HEK293T (cell line): ENCODE data around the gene ETV6.

Experiments used
- ARNT ChIP-seq: fragments of 450-650 bp; IDR thresholded peaks from 2 replicates; pipeline ENCODE4 v1.6.1; 2017; ENCODE audit warnings: mild to moderate bottlenecking
- FOXM1 ChIP-seq: fragments of 450-650 bp; IDR thresholded peaks from 2 replicates; pipeline ENCODE4 v1.6.1; 2017; ENCODE audit warnings: mild to moderate bottlenecking, borderline replicate concordance
- L3MBTL2 ChIP-seq: fragments of 450-650 bp; conservative IDR thresholded peaks from 2 replicates; pipeline ENCODE4 v1.6.1; 2016; ENCODE audit warnings: mild to moderate bottlenecking
- TARDBP ChIP-seq: fragments of 450-650 bp; IDR thresholded peaks from 2 replicates; pipeline ENCODE4 v1.6.1; 2016

- TF ChIP-seq TARDBP (no peak), ARNT (no peak), FOXM1 (no peak), L3MBTL2 (no peak)
These were observed 52.0 kb downstream of the ETV6 start for GRCh38 chr12:11701433-11701832.
